Parathyroid adenoma (tissue), 2 donors: ENCODE measurements around the gene VARS1.
A peak's percentile ranks its signal among the peaks of the same experiment; 100 is the strongest.

Source experiments
- H2AFZ ChIP-seq: fragments of 300-600 bp; sonication (generic); one replicate; pipeline ENCODE4 v1.7.0; 2017; ENCODE audit warnings: antibody characterized with exemption, mild to moderate bottlenecking
- H3K27ac ChIP-seq: fragments of 300-600 bp; sonication (generic); one replicate; pipeline ENCODE4 v1.7.0; 2017
- H3K27me3 ChIP-seq: fragments of 300-600 bp; sonication (generic); one replicate; pipeline ENCODE4 v1.7.0; 2017; ENCODE audit warnings: low read length; ENCODE audit not compliant: control insufficient read depth, insufficient read depth
- H3K36me3 ChIP-seq: fragments of 300-600 bp; sonication (generic); one replicate; pipeline ENCODE4 v1.7.0; 2017; ENCODE audit warnings: low read length; ENCODE audit not compliant: control insufficient read depth, insufficient read depth
- H3K4me1 ChIP-seq: fragments of 300-600 bp; sonication (generic); one replicate; pipeline ENCODE4 v1.7.0; 2017; ENCODE audit warnings: control low read depth
- H3K4me2 ChIP-seq: fragments of 300-600 bp; sonication (generic); one replicate; pipeline ENCODE4 v1.7.0; 2017; ENCODE audit warnings: low read length
- H3K4me3 ChIP-seq: fragments of 300-600 bp; sonication (generic); one replicate; pipeline ENCODE4 v1.7.0; 2017; ENCODE audit warnings: low read depth, low read length
- H3K79me2 ChIP-seq: fragments of 300-600 bp; sonication (generic); one replicate; pipeline ENCODE4 v1.7.0; 2017; ENCODE audit warnings: control low read depth
- H3K9ac ChIP-seq: fragments of 300-600 bp; sonication (generic); one replicate; pipeline ENCODE4 v1.7.0; 2017; ENCODE audit warnings: mild to moderate bottlenecking
- H3K9me3 ChIP-seq: fragments of 300-600 bp; sonication (generic); one replicate; pipeline ENCODE4 v1.7.0; 2017; ENCODE audit warnings: low read length; ENCODE audit not compliant: control insufficient read depth
- CTCF ChIP-seq: fragments of 300-600 bp; sonication (generic); IDR thresholded peaks from one replicate; pipeline ENCODE4 v1.7.0; 2017; ENCODE audit warnings: antibody characterized with exemption, mild to moderate bottlenecking
- donor health status: primary hyperparathyroidism.

VARS1 gene

DNA sequence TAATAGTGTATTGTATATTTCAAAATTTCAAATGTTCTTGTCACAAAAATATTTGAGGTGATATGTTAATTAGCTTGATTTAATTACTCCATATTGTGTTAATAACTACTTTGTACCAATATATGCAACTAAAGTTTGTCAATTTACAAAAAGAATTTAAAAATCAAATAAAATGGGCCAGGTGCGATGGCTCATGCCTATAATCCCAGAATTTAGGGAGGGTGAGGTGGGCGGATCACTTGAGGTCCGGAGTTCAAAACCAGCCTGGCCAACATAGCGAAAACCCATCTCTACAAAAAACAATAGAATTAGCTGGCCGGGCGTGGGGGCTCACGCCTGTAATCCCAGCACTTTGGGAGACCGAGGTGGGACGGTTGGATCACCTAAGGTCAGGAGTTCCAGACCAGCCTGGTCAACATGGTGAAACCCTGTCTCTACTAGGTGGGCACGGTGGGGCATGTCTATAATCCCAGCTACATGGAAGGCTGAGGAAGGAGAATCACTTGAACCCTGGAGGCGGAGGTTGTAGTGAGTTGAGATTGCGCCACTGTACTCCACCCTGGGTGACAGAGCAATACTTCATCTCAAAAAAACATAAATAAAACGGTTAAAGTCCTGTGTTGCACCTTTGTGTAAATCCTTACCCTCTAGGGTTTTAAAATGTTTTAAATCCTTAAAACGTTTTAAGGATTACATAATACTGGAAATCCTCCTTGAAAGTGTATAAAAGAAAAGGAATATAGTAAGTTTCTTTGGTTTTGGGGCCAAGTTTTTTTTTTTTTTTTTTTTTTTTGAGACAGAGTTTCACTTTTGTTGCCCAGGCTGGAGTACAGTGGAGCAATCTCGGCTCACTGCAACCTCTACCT lies 36.0 kb upstream of the VARS1 start:
- H3K4me1 ChIP-seq: peaks cover 14% of the 10 kb centered on the region
- TF ChIP-seq CTCF: no peak

GRCh38 chr6:31830886-31831335 lies 35.4 kb upstream of the VARS1 start:
- Histone ChIP-seq H3K4me1 (peaks cover 15% of the 10 kb centered on the region), H3K27ac (peak overlapping the region; percentile 80), H3K79me2 (peaks cover 40% of the 10 kb centered on the region), H3K9ac (no peak overlapping the region), H3K9me3 (no peaks in the 10 kb centered on the region), H3K36me3 (no peaks in the 10 kb centered on the region), H3K4me3 (peak overlapping the region; percentile 90), H3K4me2 (peak overlapping the region; percentile 97), H2AFZ (no peak overlapping the region), H3K27me3 (no peaks in the 10 kb centered on the region)
- no peak for TF ChIP-seq CTCF

More for the DNA sequence above, 36.0 kb upstream of the VARS1 start:
- Histone ChIP-seq H3K4me3 (peak overlapping the region; percentile 90), H3K9ac (no peak overlapping the region), H3K27me3 (no peaks in the 10 kb centered on the region), H3K9me3 (no peaks in the 10 kb centered on the region), H2AFZ (no peak overlapping the region), H3K27ac (peak overlapping the region; percentile 80), H3K79me2 (peaks cover 44% of the 10 kb centered on the region), H3K4me2 (peak overlapping the region; percentile 97), H3K36me3 (no peaks in the 10 kb centered on the region)

- Histone ChIP-seq H3K27ac (peak overlapping the region; percentile 80), H2AFZ (no peak overlapping the region), H3K36me3 (no peaks in the 10 kb centered on the region), H3K79me2 (peaks cover 39% of the 10 kb centered on the region), H3K9ac (peak overlapping the region; percentile 87), H3K4me1 (peaks cover 21% of the 10 kb centered on the region), H3K4me2 (peak overlapping the region; percentile 97), H3K27me3 (no peaks in the 10 kb centered on the region), H3K9me3 (no peaks in the 10 kb centered on the region), H3K4me3 (peak overlapping the region; percentile 90)
- peak; percentile 43 for TF ChIP-seq CTCF
Measured at GRCh38 chr6:31829633-31830283, 34.2 kb upstream of the VARS1 start.

DNA sequence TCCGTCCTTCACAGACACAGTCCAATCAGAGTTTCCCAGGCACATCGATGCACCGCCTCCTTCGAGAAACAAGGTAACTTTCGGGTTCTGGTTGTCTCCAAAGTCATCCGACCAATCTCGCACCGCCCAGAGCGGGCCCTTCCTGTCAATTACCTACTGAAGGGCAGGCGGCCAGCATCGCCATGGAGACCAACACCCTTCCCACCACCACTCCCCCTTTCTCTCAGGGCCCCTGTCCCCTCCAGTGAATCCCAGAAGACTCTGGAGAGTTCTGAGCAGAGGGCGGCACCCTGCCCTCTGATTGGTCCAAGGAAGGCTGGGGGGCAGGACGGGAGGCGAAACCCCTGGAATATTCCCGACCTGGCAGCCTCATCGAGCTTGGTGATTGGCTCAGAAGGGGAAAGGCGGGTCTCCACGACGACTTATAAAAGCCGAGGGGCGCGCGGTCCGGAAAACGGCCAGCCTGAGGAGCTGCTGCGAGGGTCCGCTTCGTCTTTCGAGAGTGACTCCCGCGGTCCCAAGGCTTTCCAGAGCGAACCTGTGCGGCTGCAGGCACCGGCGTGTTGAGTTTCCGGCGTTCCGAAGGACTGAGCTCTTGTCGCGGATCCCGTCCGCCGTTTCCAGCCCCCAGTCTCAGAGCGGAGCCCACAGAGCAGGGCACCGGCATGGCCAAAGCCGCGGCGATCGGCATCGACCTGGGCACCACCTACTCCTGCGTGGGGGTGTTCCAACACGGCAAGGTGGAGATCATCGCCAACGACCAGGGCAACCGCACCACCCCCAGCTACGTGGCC lies 31.9 kb upstream of the VARS1 start, which contains the start of gene HSPA1B:
Gene HSPA1B, plus strand, starts transcription at position 453 of the 794 bp plus-strand sequence. Its CDS starts 213 bp downstream, at position 666.
- Histone ChIP-seq H3K4me1 (peaks cover 25% of the 10 kb centered on the region), H3K4me2 (peak within 1 kb of the TSS; percentile 92), H2AFZ (peak within 1 kb of the TSS; percentile 86), H3K36me3 (no peaks in the 10 kb centered on the region), H3K27ac (peak within 1 kb of the TSS; percentile 98), H3K4me3 (peak within 1 kb of the TSS; percentile 98), H3K27me3 (no peaks in the 10 kb centered on the region), H3K9ac (peak within 1 kb of the TSS; percentile 34), H3K9me3 (no peaks in the 10 kb centered on the region), H3K79me2 (peaks cover 26% of the 10 kb centered on the region)
- peak; percentile 7 for TF ChIP-seq CTCF
